HG02884 (cell line): ENCODE data around the gene ZNF668.
"Not testable (repeated sequence)": the region's sequence is repeated elsewhere in the genome, so short reads cannot be mapped to it uniquely, and the experiment has no call there.

Source experiments
- ATAC-seq: cut with Tn5 transposase; IDR thresholded peaks from one replicate; pipeline ENCODE4 v1.9.1; 2021; ENCODE audit warnings: mild to moderate bottlenecking, moderate library complexity; ENCODE audit not compliant: unreplicated experiment

ZNF668 gene

GRCh38 chr16:31061126-31061812, 12.8 kb downstream of the ZNF668 start:
- ATAC-seq = no peak

GRCh38 chr16:31055613-31056012, 18.4 kb downstream of the ZNF668 start:
- ATAC-seq = no peak

GRCh38 chr16:31052114-31052513, 21.9 kb downstream of the ZNF668 start:
- no peak for ATAC-seq

- ATAC-seq = no peak
Observed at GRCh38 chr16:31050280-31051030, 23.6 kb downstream of the ZNF668 start.

GRCh38 chr16:31043898-31044481, 30.1 kb downstream of the ZNF668 start:
- ATAC-seq = no peak

DNA sequence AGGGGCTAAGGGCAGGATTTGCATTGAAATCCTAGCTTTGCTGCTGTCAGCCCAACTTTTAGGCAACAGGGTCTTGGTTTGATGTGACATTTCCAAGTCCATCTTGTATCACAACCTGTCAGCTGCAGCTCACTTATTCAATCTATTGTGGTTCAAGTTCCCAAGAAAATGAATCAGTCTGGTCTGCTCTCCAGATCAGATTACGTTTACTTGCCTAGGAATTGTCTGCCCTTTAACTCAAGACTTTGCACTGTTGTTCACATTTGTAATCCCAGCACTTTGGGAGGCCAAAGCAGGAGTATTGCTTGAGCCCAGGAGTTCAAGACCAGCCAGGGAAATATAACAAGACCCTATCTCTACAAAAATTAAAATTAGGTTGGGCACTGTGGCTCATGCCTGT, 30.7 kb downstream of the ZNF668 start:
- ATAC-seq = no peak

DNA sequence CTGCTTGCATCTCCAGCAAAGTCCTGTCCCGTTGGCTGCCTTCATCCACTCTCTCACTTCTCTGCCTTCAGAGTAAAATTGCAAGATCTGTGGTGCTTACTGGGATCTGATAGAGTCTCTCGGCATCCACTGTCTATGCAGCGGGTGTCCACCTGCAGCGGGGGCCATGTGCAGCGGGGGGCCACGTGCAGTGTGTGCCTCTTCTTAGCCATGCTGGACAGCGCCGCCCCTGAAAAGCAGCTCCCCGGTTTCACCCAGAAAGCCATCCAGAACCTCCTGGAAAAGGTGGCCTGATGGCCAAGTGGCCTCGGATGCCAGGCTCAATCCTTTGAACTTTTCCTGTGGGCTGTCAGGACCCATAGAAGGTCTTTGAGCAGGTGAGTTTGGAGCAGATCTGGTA, 31.2 kb downstream of the ZNF668 start:
- ATAC-seq = no peak

DNA sequence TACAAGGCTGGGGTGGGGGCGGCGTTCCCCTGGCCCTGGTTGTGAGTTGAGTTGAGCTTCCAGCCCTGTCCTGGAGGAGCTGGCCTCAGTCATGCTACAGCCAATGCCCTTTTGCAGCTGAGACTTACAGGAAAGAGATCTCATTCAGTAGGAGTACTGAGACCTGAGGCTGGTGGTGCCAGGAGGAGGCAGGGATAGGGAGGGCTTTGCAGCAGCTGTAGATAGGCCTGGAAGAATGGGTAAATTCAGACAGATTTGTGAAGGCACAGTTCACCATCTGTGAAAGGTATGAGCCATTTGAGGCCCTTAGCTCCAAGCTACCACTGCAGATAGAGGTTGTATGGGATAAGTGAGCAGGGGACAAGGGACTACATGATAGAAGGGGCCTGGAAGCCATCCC, 35.0 kb downstream of the ZNF668 start:
- ATAC-seq = no peak

- no peak for ATAC-seq
Observed at GRCh38 chr16:31036691-31037090, 37.3 kb downstream of the ZNF668 start.

GRCh38 chr16:31033709-31034492, 40.1 kb downstream of the ZNF668 start:
- peak; percentile 47 for ATAC-seq

DNA sequence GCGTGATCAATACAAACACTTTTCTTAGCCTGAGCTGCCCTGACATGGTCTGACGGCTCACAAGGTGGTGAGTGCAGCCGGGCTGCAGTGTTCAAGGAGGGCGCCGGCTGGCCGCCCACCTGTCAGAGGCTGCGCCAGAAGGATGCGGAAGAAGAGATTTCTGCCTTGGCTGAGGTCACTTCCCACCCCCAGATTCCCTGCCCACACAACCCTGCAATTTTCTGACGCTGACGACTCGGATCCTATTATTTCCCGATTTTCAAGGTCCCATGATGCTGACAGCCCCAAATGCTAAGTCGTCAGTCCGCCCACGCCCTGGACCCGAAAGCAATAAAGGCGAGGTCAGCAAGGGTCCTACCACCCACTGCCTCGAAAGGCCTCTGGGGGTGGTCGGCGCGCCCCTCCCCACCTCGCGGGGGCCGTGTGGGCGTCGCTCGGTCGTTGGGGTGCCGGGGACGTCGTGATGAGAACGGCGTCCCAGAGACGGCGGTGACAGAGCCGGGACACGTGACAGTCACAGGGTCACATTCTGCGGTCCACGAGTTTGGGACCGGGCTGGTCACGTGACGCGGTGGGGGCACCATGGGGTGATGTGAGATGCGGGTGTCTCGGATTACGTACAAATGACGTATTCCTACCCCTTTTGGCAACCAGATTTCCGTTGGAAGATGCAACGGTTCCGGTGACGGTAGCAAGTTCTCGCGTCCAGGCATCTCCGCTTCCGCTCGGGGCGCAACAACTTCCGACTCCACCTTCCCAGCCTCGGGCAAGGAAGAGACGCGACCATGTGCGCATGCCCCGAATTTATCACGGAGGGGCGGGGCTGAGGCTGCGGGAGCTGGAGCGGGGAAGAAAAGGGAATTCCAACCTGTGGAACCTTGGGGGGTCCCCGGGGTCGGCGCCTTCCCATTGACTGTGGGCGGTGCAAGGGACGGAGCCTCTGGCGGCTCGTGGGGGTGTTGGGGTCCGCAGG, 41.0 kb downstream of the ZNF668 start, which contains the start of gene STX4:
Gene STX4, plus strand, starts transcription at position 823 of the 973 bp plus-strand sequence. CDS start 248 bp downstream, outside the sequence.
- ATAC-seq = peak; percentile 78

- ATAC-seq = no peak
Observed at GRCh38 chr16:31031276-31031675, 42.8 kb downstream of the ZNF668 start.

- no peak for ATAC-seq
Observed at GRCh38 chr16:31029272-31029671, 44.8 kb downstream of the ZNF668 start.

DNA sequence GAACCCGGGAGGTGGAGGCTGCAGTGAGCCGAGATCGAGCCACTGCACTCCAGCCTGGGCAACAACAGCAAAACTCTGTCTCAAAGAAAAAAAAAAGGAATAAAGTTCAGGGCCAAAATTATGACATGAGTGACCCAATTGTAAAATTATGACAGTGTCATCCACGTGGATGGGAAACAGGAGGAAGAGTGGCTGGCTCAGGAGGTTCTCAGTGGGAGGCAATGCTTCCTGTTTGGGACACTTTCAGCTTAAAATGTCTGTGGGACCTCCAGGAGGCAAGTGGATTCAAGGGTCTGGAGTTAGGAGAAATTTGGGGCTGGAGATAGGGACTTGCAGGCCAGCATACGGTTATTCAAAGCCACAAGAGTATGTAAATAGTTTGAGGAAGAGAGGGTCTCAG, 48.7 kb downstream of the ZNF668 start:
- ATAC-seq = no peak

GRCh38 chr16:31023627-31024226, 50.3 kb downstream of the ZNF668 start:
- no peak for ATAC-seq

DNA sequence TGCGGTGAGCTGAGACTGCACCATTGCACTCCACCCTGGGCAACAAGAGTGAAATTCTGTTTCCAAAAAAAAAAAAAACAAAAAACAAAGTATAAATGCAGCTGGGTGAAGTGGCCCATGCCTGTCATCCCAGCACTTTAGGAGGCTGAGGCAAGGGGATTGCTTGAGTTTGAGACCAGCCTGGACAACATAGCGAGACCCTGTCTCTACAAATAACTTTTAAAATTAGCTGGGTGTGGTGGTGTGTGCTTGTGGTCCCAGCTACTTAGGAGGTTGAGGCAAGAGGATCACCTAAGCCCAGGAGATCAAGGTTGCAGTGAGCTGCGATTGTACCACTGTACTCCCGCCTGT, 50.8 kb downstream of the ZNF668 start:
- no peak for ATAC-seq

DNA sequence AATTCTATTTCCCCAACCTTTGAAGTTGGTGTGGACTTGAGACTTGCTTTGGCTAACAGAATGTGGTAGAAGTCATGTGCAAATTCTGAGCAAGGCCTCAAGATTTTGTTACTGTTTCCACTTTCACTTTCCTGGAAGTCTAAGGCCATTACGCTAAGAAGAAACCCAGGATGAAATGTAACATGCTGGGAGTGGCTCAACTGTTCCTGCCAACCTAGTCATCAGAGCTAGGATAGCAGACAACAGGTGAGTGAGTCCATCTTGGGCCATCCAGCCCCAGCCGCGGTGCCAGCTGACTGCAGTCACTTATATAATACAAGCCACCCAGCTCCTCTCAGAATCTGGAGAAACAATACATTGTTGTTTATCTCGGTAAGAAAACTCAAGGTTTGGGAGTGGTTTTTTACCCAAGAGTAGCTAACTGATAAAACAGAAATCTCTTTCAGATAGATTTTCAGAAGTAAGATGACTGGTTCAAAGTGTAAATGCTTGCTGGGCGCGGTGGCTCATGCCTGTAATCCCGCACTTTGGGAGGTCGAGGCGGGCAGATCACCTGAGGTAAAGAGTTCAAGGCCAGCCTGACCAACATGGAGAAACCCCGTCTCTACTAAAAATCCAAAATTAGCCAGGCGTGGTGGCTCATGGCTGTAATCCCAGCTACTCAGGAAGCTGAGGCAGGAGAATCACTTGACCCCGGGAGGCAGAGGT, 51.3 kb downstream of the ZNF668 start:
- ATAC-seq = no peak

DNA sequence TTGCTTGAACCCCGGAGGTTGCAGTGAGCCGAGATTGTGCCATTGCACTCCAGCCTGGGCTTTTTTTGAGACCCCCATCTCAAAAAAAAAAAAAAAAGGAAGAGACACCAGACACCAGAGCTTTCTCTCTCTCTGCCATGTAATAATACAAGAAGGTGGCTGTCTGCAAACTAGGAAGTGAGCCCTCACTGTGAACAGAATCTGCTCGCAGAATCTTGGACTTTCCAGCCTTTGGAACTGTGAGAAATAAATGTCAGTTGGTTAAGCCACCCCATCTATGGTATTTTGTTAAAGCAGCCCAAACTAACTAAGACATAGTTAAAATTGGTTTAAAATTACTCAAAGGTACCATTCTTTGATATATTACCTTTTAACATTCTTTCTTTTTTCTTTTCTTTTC, 53.5 kb downstream of the ZNF668 start:
- ATAC-seq = no peak

DNA sequence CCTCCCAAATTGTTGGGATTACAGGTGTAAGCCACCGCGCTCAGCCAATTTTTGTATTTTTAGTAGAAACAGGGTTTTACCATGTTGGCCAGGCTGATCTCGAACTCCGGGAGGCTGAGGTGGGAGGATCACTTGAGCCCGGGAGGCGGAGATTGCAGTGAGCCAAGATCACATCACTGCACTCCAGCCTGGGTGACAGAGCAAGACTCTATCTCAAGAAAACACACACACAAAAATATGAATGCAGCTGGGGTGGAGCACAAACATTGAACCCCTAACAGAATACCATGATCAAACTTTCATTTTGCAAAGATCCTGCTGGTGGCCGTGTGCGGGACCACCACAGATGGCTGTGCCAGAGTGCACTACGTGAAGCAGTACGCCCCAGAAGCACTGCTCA, 56.3 kb downstream of the ZNF668 start:
- not testable (repeated sequence) for ATAC-seq
